IMR-90 (cell line): ENCODE measurements around the gene PPFIA2. TPM values are rescaled to one million over a fixed set of nuclear protein-coding genes. Genes with fewer than 3 reads are reported as not detected.

ENCODE experiments used
- ATAC-seq: fragments of 200-7000 bp; cut with Tn5 transposase; 2 replicates; pipeline ENCODE4 v1.9.1; 2020; ENCODE audit warnings: low read depth, mild to moderate bottlenecking, moderate library complexity
- BruUV-seq: library from RNA; stranded (reverse); fragments of 400-500 nt; replicated peaks from 2 replicates; lab custom pipeline; 2021; lab: Mats Ljungman, UMichigan
- CTCF ChIA-PET: fragments of 300-600 bp; formaldehyde crosslinking; extraction: SDS; loops from one replicate; lab custom pipeline; 2021; ENCODE audit warnings: antibody characterized with exemption; lab: Yijun Ruan, JAX
- POLR2A ChIA-PET: fragments of 300-600 bp; sonication (Branson Sonifier 250); formaldehyde crosslinking; loops from one replicate; lab custom pipeline; 2022; ENCODE audit warnings: antibody characterized with exemption; ENCODE audit not compliant: unreplicated experiment; lab: Charles Lee
- DNase-seq: peaks from one replicate; pipeline ENCODE4 v3.0.0; 2013
- H2AFZ ChIP-seq: replicated peaks from 2 replicates; pipeline ENCODE3; 2013; ENCODE audit warnings: low read length, mild to moderate bottlenecking; ENCODE audit not compliant: poor library complexity
- H2AK5ac ChIP-seq: 2 replicates; pipeline ENCODE4 v1.6.1; 2013; ENCODE audit warnings: low read depth, low read length, inconsistent platforms
- H2AK9ac ChIP-seq: replicated peaks from 2 replicates; pipeline ENCODE3; 2013; ENCODE audit warnings: mild to moderate bottlenecking, low read depth, low read length, moderate library complexity; ENCODE audit not compliant: poor library complexity
- H2BK120ac ChIP-seq: 2 replicates; pipeline ENCODE4 v1.6.1; 2013; ENCODE audit warnings: low read depth, low read length, inconsistent platforms
- H2BK15ac ChIP-seq: 3 replicates; pipeline ENCODE4 v1.6.1; 2013; ENCODE audit warnings: low read depth, low read length, inconsistent platforms
- H2BK20ac ChIP-seq: 2 replicates; pipeline ENCODE4 v1.6.1; 2013; ENCODE audit warnings: low read depth, mild to moderate bottlenecking, inconsistent platforms, low read length, moderate library complexity
- H2BK5ac ChIP-seq: 2 replicates; pipeline ENCODE4 v1.6.1; 2013; ENCODE audit warnings: mild to moderate bottlenecking, low read depth, low read length, inconsistent platforms; ENCODE audit not compliant: poor library complexity, severe bottlenecking
- H3K14ac ChIP-seq: replicated peaks from 2 replicates; pipeline ENCODE4 v1.6.1; 2013; ENCODE audit warnings: low read depth, low read length, inconsistent platforms
- H3K18ac ChIP-seq: 2 replicates; pipeline ENCODE4 v1.6.1; 2013; ENCODE audit warnings: low read depth, low read length, control low read depth
- H3K23ac ChIP-seq: 2 replicates; pipeline ENCODE4 v1.6.1; 2013; ENCODE audit warnings: low read depth, low read length, inconsistent platforms
- H3K27ac ChIP-seq: 2 replicates; pipeline ENCODE4 v1.5.1; 2013; ENCODE audit warnings: mild to moderate bottlenecking, control low read depth, low read length; ENCODE audit not compliant: insufficient read depth
- H3K27me3 ChIP-seq: 2 replicates; pipeline ENCODE4 v1.6.1; 2013; ENCODE audit warnings: low read length; ENCODE audit not compliant: control insufficient read depth, insufficient read depth
- H3K36me3 ChIP-seq: 2 replicates; pipeline ENCODE4 v1.6.1; 2013; ENCODE audit warnings: low read length, mixed read lengths; ENCODE audit not compliant: control insufficient read depth, insufficient read depth
- H3K4ac ChIP-seq: 2 replicates; pipeline ENCODE4 v1.6.1; 2013; ENCODE audit warnings: low read depth, low read length, inconsistent platforms
- H3K4me1 ChIP-seq: 2 replicates; pipeline ENCODE4 v1.6.1; 2013; ENCODE audit warnings: low read length, mixed read lengths; ENCODE audit not compliant: control insufficient read depth, insufficient read depth
- H3K4me2 ChIP-seq: 2 replicates; pipeline ENCODE4 v1.6.1; 2013; ENCODE audit warnings: low read depth, mild to moderate bottlenecking, control low read depth, low read length, moderate library complexity
- H3K4me3 ChIP-seq: 2 replicates; pipeline ENCODE4 v1.5.1; 2013; ENCODE audit warnings: low read depth, mild to moderate bottlenecking, control low read depth, low read length, moderate library complexity; ENCODE audit not compliant: insufficient read depth
- H3K56ac ChIP-seq: 2 replicates; pipeline ENCODE4 v1.6.1; 2013; ENCODE audit warnings: low read length, inconsistent platforms; ENCODE audit not compliant: insufficient read depth; ENCODE audit errors: extremely low read depth
- H3K79me1 ChIP-seq, 2 experiments: 2 replicates each; pipeline ENCODE4 v1.6.1; 2013; ENCODE audit warnings: low read length in 2 of 2, inconsistent platforms in 1 of 2, low read depth in 1 of 2
- H3K9ac ChIP-seq: 2 replicates; pipeline ENCODE4 v1.6.1; 2013; ENCODE audit warnings: low read depth, low read length, control low read depth
- H3K9me1 ChIP-seq: 2 replicates; pipeline ENCODE4 v1.6.1; 2013; ENCODE audit warnings: low read length, inconsistent platforms; ENCODE audit not compliant: insufficient read depth
- H3K9me3 ChIP-seq: 2 replicates; pipeline ENCODE4 v1.6.1; 2013; ENCODE audit warnings: low read length; ENCODE audit not compliant: control insufficient read depth, insufficient read depth
- H4K20me1 ChIP-seq: 2 replicates; pipeline ENCODE4 v1.6.1; 2013; ENCODE audit warnings: low read length, inconsistent platforms; ENCODE audit not compliant: insufficient read depth
- H4K5ac ChIP-seq: 2 replicates; pipeline ENCODE4 v1.6.1; 2013; ENCODE audit warnings: mild to moderate bottlenecking, low read depth, low read length, control low read depth
- H4K8ac ChIP-seq, 2 experiments: 2 replicates each; pipeline ENCODE4 v1.6.1; 2013; ENCODE audit warnings: low read depth in 2 of 2, low read length in 2 of 2, control low read depth in 1 of 2, inconsistent platforms in 1 of 2
- H4K91ac ChIP-seq: 2 replicates; pipeline ENCODE4 v1.6.1; 2013; ENCODE audit warnings: low read depth, low read length, inconsistent platforms; ENCODE audit not compliant: insufficient read depth
- BHLHE40 ChIP-seq: fragments of 150-350 bp; IDR thresholded peaks from 2 replicates; pipeline ENCODE4 v1.6.1; 2016; ENCODE audit warnings: mild to moderate bottlenecking, low read depth, low read length
- CEBPB ChIP-seq: IDR thresholded peaks from 2 replicates; pipeline ENCODE4 v1.6.1; 2012; ENCODE audit warnings: low read depth, low read length, improper control_type of control experiment
- CHD1 ChIP-seq: IDR thresholded peaks from 2 replicates; pipeline ENCODE4 v1.6.1; 2012; ENCODE audit warnings: low read depth, low read length, improper control_type of control experiment
- FOS ChIP-seq: fragments of 150-350 bp; IDR thresholded peaks from 2 replicates; pipeline ENCODE4 v1.6.1; 2016; ENCODE audit warnings: low read depth, low read length
- MAFK ChIP-seq: IDR thresholded peaks from 2 replicates; pipeline ENCODE4 v1.6.1; 2012; ENCODE audit warnings: low read depth, low read length, improper control_type of control experiment
- MAZ ChIP-seq: IDR thresholded peaks from 2 replicates; pipeline ENCODE4 v1.6.1; 2012; ENCODE audit warnings: low read depth, mild to moderate bottlenecking, low read length, improper control_type of control experiment, moderate library complexity, borderline replicate concordance
- MXI1 ChIP-seq: IDR thresholded peaks from 2 replicates; pipeline ENCODE4 v1.6.1; 2012; ENCODE audit warnings: low read depth, mild to moderate bottlenecking, low read length, moderate library complexity, borderline replicate concordance
- NFE2L2 ChIP-seq: fragments of 150-350 bp; IDR thresholded peaks from 2 replicates; pipeline ENCODE4 v1.6.1; 2016; ENCODE audit warnings: low read depth, mild to moderate bottlenecking, low read length
- POLR2A ChIP-seq: IDR thresholded peaks from 2 replicates; pipeline ENCODE4 v1.6.1; 2012; ENCODE audit warnings: mild to moderate bottlenecking, low read depth, low read length
- RAD21 ChIP-seq: IDR thresholded peaks from 2 replicates; pipeline ENCODE4 v1.6.1; 2012; ENCODE audit warnings: low read length, improper control_type of control experiment
- RCOR1 ChIP-seq: IDR thresholded peaks from 2 replicates; pipeline ENCODE4 v1.6.1; 2012; ENCODE audit warnings: mild to moderate bottlenecking, low read length, improper control_type of control experiment; ENCODE audit not compliant: insufficient replicate concordance
- RFX5 ChIP-seq: IDR thresholded peaks from 2 replicates; pipeline ENCODE4 v1.8.0; 2012; ENCODE audit warnings: low read depth, mild to moderate bottlenecking, low read length, moderate library complexity
- SMC3 ChIP-seq: fragments of 150-350 bp; IDR thresholded peaks from 2 replicates; pipeline ENCODE4 v1.6.1; 2016; ENCODE audit warnings: low read depth, mild to moderate bottlenecking, antibody characterized with exemption, low read length, moderate library complexity
- WGBS, 2 experiments: methylation state at CpG; one replicate each; pipeline versions ENCODE4 v1.1.5 to v1.1.7; 2013; ENCODE audit warnings: missing lambda C conversion rate in 2 of 2; ENCODE audit not compliant: insufficient read length in 1 of 2; ENCODE audit errors: extremely low coverage in 2 of 2; 5-methylcytosine and 5-hydroxymethylcytosine counted together
- dilution Hi-C: fragments of 300-500 bp; cut with HindIII; formaldehyde crosslinking; loops from one replicate; pipeline ENCODE4 v1.14.3; 2018; ENCODE audit warnings: low sequenced_read_pairs; ENCODE audit not compliant: unreplicated experiment
- in situ Hi-C: fragments of 300-500 bp; cut with MboI; formaldehyde crosslinking; loops from 3 replicates; pipeline ENCODE4 v1.14.3; 2019; ENCODE audit warnings: low sequenced_read_pairs, inconsistent platforms, mixed read lengths
- intact Hi-C: fragments of 100-400 bp; cut with micrococcal nuclease; formaldehyde crosslinking; loops from 2 replicates; pipeline ENCODE4 v1.10.0; 2022
- polyA plus RNA-seq, 3 experiments: library from polyadenylated mRNA; depleted of rRNA; stranded (reverse); fragments of >200 nt; gene quantifications; 2 replicates each; pipeline ENCODE4 v1.2.3, GENCODE V29; 2012; ENCODE audit warnings: low replicate concordance in 1 of 3
- total RNA-seq: library from RNA; depleted of rRNA; stranded (reverse); fragments of >200 nt; gene quantifications from 2 replicates; pipeline ENCODE4 v1.2.3, GENCODE V29; 2012
- TF ChIP-seq, protein P1 (sequence below): conservative IDR thresholded peaks from 2 replicates; pipeline ENCODE4 v1.5.1; 2012; ENCODE audit warnings: mild to moderate bottlenecking, low read depth, low read length, improper control_type of control experiment
- TF ChIP-seq, protein P2 (sequence below): fragments of 150-350 bp; IDR thresholded peaks from 2 replicates; pipeline ENCODE4 v1.6.1; 2017; ENCODE audit warnings: mild to moderate bottlenecking, antibody characterized with exemption, low read length, low read depth
- TF ChIP-seq, protein P3 (sequence below): fragments of 150-350 bp; IDR thresholded peaks from 2 replicates; pipeline ENCODE4 v1.6.1; 2016; ENCODE audit warnings: low read depth, mild to moderate bottlenecking, low read length, moderate library complexity, borderline replicate concordance

PPFIA2 gene
- total and polyA plus RNA-seq, 2 of the 4 experiments (the other 2 are of a cell fraction) = 0.29 to 1.3 TPM

DNA sequence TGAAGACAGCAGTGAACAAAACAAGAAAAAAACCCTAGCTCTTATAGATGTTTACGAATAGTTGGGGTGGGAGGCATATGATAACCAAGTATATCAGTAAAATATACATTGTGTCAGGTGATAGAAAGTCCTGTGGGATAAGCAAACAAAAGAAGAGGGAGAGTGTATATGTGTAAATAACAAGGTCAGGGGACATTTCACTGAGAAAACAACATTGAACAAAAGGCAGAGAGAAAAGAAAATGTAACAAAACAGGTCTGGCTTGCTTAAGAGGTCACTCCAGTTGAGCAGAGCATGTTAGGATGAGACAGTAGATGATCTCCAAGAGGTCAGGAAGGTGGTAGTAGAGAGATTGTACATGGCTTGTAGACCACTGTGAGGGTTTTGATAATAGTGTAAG lies 377.2 kb downstream of the PPFIA2 start:
- intact Hi-C loops (no loop called here), dilution Hi-C loops (no loop called here), in situ Hi-C loops (no loop called here)
- Histone ChIP-seq H2AK9ac (no peak overlapping the region), H3K36me3 (no peaks in the 10 kb centered on the region), H3K14ac (no peak overlapping the region), H2BK15ac (no peak overlapping the region), H3K56ac (no peak overlapping the region), H3K18ac (no peak overlapping the region), H2BK5ac (no peak overlapping the region), H3K9ac (no peak overlapping the region), H3K4me3 (no peak overlapping the region), H3K4me1 (no peaks in the 10 kb centered on the region), H2AFZ (no peak overlapping the region), H2BK20ac (no peak overlapping the region), H3K4me2 (no peak overlapping the region), H3K27ac (no peak overlapping the region), H3K23ac (no peak overlapping the region), H4K91ac (no peak overlapping the region), H2AK5ac (no peak overlapping the region), H4K8ac (no peak overlapping the region), H3K27me3 (no peaks in the 10 kb centered on the region), H4K5ac (no peak overlapping the region), H3K4ac (no peak overlapping the region), H3K9me3 (no peaks in the 10 kb centered on the region), H2BK120ac (no peak overlapping the region), H4K20me1 (no peaks in the 10 kb centered on the region), H3K79me1 (no peaks in the 10 kb centered on the region), H3K9me1 (no peaks in the 10 kb centered on the region)
- DNase-seq (no peak), ATAC-seq (no peak)
- no TSS peak for BruUV-seq
- ChIA-PET POLR2A (no interaction called here), CTCF (no interaction called here)
- no CpG with 5 or more reads among the region's 1 CpG for WGBS, 2 experiments
- TF ChIP-seq MXI1 (no peak), CHD1 (no peak), SMC3 (no peak), RFX5 (no peak), MAFK (no peak), RAD21 (no peak), MAZ (no peak), FOS (no peak), BHLHE40 (no peak), NFE2L2 (no peak), CEBPB (no peak), RCOR1 (no peak), POLR2A (no peak)
- TF ChIP-seq, protein P1, sequence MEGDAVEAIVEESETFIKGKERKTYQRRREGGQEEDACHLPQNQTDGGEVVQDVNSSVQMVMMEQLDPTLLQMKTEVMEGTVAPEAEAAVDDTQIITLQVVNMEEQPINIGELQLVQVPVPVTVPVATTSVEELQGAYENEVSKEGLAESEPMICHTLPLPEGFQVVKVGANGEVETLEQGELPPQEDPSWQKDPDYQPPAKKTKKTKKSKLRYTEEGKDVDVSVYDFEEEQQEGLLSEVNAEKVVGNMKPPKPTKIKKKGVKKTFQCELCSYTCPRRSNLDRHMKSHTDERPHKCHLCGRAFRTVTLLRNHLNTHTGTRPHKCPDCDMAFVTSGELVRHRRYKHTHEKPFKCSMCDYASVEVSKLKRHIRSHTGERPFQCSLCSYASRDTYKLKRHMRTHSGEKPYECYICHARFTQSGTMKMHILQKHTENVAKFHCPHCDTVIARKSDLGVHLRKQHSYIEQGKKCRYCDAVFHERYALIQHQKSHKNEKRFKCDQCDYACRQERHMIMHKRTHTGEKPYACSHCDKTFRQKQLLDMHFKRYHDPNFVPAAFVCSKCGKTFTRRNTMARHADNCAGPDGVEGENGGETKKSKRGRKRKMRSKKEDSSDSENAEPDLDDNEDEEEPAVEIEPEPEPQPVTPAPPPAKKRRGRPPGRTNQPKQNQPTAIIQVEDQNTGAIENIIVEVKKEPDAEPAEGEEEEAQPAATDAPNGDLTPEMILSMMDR = no peak
- TF ChIP-seq, protein P2, sequence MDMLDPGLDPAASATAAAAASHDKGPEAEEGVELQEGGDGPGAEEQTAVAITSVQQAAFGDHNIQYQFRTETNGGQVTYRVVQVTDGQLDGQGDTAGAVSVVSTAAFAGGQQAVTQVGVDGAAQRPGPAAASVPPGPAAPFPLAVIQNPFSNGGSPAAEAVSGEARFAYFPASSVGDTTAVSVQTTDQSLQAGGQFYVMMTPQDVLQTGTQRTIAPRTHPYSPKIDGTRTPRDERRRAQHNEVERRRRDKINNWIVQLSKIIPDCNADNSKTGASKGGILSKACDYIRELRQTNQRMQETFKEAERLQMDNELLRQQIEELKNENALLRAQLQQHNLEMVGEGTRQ = no peak
- TF ChIP-seq, protein P3, sequence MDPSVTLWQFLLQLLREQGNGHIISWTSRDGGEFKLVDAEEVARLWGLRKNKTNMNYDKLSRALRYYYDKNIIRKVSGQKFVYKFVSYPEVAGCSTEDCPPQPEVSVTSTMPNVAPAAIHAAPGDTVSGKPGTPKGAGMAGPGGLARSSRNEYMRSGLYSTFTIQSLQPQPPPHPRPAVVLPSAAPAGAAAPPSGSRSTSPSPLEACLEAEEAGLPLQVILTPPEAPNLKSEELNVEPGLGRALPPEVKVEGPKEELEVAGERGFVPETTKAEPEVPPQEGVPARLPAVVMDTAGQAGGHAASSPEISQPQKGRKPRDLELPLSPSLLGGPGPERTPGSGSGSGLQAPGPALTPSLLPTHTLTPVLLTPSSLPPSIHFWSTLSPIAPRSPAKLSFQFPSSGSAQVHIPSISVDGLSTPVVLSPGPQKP = no peak
